SU-DHL-6 (cell line): ENCODE results near the gene RFTN1.
A peak's percentile ranks its signal among the peaks of the same experiment; 100 is the strongest.

Experiments
- H2AFZ ChIP-seq: fragments of 200-600 bp; sonication (generic); 2 replicates; pipeline ENCODE4 v1.6.1; 2014; ENCODE audit warnings: low read depth, mild to moderate bottlenecking, moderate library complexity, mixed read lengths, antibody characterized with exemption, low read length; ENCODE audit not compliant: severe bottlenecking
- H3F3A ChIP-seq: fragments of 200-600 bp; shearing (Covaris generic); 2 replicates; pipeline ENCODE4 v1.6.0; 2016; ENCODE audit warnings: antibody characterized with exemption, mild to moderate bottlenecking; ENCODE audit not compliant: insufficient read depth
- H3K27ac ChIP-seq: fragments of 200-600 bp; sonication (generic); 2 replicates; pipeline ENCODE4 v1.5.1; 2016; ENCODE audit warnings: low read depth, mild to moderate bottlenecking, low read length, moderate library complexity, mixed read lengths
- H3K27me3 ChIP-seq: fragments of 200-600 bp; sonication (generic), shearing (Covaris generic); 2 replicates; pipeline ENCODE4 v1.6.0; 2014; ENCODE audit warnings: mild to moderate bottlenecking, low read length
- H3K36me3 ChIP-seq: fragments of 200-600 bp; sonication (generic); 2 replicates; pipeline ENCODE4 v1.6.1; 2014; ENCODE audit warnings: mild to moderate bottlenecking, low read length, mixed read lengths
- H3K4me2 ChIP-seq: fragments of 300-600, 200-600 bp; shearing (Covaris generic), sonication (generic); 2 replicates; pipeline ENCODE4 v1.6.0; 2014; ENCODE audit warnings: low read length, low read depth, mild to moderate bottlenecking; ENCODE audit not compliant: poor library complexity, severe bottlenecking
- H3K4me3 ChIP-seq: fragments of 200-600 bp; sonication (generic); 2 replicates; pipeline ENCODE4 v1.5.1; 2014; ENCODE audit warnings: antibody characterized with exemption, low read length, mild to moderate bottlenecking, mixed read lengths; ENCODE audit not compliant: insufficient read depth, poor library complexity, severe bottlenecking
- H3K79me2 ChIP-seq: fragments of 200-600 bp; sonication (generic); 2 replicates; pipeline ENCODE4 v1.6.1; 2014; ENCODE audit warnings: mild to moderate bottlenecking, low read length, moderate library complexity; ENCODE audit not compliant: insufficient read depth
- H3K9ac ChIP-seq: fragments of 200-600 bp; sonication (generic); 2 replicates; pipeline ENCODE4 v1.7.0; 2014; ENCODE audit warnings: mild to moderate bottlenecking, low read length
- H3K9me2 ChIP-seq: fragments of 200-600 bp; sonication (generic); replicated peaks from 2 replicates; pipeline ENCODE4 v1.6.1; 2014; ENCODE audit warnings: low read length; ENCODE audit not compliant: insufficient read depth
- H3K9me3 ChIP-seq: fragments of 200-600 bp; sonication (generic); 2 replicates; pipeline ENCODE4 v1.6.1; 2014; ENCODE audit warnings: low read length, mixed read lengths; ENCODE audit not compliant: insufficient read depth
- H4K20me1 ChIP-seq: fragments of 200-600 bp; sonication (generic); 2 replicates; pipeline ENCODE4 v1.6.1; 2014; ENCODE audit warnings: low read depth, mild to moderate bottlenecking, antibody characterized with exemption, low read length, moderate library complexity, mixed read lengths
- EZH2phosphoT487 ChIP-seq: fragments of 200-600 bp; sonication (generic), shearing (Covaris generic); conservative IDR thresholded peaks from 2 replicates; pipeline ENCODE4 v1.6.1; 2018; ENCODE audit warnings: mild to moderate bottlenecking, antibody characterized with exemption, low read length, moderate library complexity, mixed read lengths
- TF ChIP-seq, protein P1 (sequence below): fragments of 200-600 bp; sonication (generic); IDR thresholded peaks from one replicate; pipeline ENCODE4 v1.5.1; 2017; ENCODE audit warnings: antibody characterized with exemption, mild to moderate bottlenecking, low read length, moderate library complexity; ENCODE audit not compliant: insufficient read depth, poor library complexity, severe bottlenecking

Gene RFTN1

DNA sequence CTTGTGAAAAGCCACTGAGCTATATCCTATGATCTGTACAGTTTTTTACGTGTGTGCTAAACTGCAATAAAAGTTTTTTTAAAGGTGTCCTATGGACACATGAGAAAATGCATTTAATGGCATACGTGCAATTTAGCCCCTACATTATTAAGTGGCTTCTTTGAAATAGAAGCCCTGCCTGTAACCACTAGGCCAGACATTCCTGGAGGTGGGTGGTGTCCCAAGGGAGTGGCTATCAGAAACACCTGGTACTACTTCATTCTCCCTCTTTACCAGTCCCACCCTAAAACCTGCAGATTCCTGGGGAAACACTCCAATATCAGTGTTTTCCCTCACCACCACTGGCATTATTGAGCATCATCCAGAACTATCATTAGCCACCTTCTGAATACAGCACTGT lies 148.5 kb downstream of the RFTN1 start:
- peaks cover 78% of the 10 kb centered on the region for H3K79me2 ChIP-seq
- no peaks in the 10 kb centered on the region for H4K20me1 ChIP-seq
- peaks cover 55% of the 10 kb centered on the region for H3K36me3 ChIP-seq
- no peaks in the 10 kb centered on the region for H3K9me3 ChIP-seq
- no peak overlapping the region for H3K9ac ChIP-seq
- H3F3A ChIP-seq, result peaks cover 10% of the 10 kb centered on the region; the same call in 1 of the 2 replicates
- H3K4me2 ChIP-seq, result no peak overlapping the region
- peak overlapping the region; percentile 51; the same call in 1 of the 2 replicates for H3K27ac ChIP-seq
- TF ChIP-seq, protein P1, sequence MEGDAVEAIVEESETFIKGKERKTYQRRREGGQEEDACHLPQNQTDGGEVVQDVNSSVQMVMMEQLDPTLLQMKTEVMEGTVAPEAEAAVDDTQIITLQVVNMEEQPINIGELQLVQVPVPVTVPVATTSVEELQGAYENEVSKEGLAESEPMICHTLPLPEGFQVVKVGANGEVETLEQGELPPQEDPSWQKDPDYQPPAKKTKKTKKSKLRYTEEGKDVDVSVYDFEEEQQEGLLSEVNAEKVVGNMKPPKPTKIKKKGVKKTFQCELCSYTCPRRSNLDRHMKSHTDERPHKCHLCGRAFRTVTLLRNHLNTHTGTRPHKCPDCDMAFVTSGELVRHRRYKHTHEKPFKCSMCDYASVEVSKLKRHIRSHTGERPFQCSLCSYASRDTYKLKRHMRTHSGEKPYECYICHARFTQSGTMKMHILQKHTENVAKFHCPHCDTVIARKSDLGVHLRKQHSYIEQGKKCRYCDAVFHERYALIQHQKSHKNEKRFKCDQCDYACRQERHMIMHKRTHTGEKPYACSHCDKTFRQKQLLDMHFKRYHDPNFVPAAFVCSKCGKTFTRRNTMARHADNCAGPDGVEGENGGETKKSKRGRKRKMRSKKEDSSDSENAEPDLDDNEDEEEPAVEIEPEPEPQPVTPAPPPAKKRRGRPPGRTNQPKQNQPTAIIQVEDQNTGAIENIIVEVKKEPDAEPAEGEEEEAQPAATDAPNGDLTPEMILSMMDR, result no peak
- no peaks in the 10 kb centered on the region for H3K27me3 ChIP-seq
- no peak overlapping the region for H3K4me3 ChIP-seq
- H3K9me2 ChIP-seq, result no peaks in the 10 kb centered on the region
- H2AFZ ChIP-seq, result no peak overlapping the region

DNA sequence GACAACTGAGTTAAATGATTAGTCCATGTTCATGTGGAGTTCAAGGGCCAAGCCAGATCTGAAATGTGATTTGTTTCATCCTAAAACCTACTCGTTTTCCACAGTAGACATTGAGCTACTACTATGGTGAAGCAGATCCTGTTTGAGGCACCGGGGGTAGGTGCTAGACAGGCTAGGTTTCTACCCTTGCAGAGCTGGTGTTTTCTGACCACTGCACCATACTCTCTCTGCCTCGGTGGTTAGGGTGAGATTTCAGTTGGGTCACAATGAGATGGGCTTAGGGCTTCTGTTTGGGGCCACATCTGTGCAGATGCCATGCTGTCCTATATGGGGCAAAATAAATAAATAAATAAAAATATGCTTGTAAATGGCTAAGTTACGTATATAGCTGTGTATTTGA lies 149.2 kb downstream of the RFTN1 start:
- Histone ChIP-seq H3K36me3 (peaks cover 52% of the 10 kb centered on the region), H2AFZ (no peak overlapping the region), H3K27ac (no peak overlapping the region), H3K9me2 (no peaks in the 10 kb centered on the region), H3K9me3 (no peaks in the 10 kb centered on the region), H4K20me1 (no peaks in the 10 kb centered on the region), H3K27me3 (no peaks in the 10 kb centered on the region), H3K4me3 (no peak overlapping the region), H3K4me2 (no peak overlapping the region), H3K79me2 (peaks cover 77% of the 10 kb centered on the region), H3K9ac (no peak overlapping the region), H3F3A (peaks cover 8% of the 10 kb centered on the region; the same call in 1 of the 2 replicates)
- TF ChIP-seq, protein P1, result no peak

DNA sequence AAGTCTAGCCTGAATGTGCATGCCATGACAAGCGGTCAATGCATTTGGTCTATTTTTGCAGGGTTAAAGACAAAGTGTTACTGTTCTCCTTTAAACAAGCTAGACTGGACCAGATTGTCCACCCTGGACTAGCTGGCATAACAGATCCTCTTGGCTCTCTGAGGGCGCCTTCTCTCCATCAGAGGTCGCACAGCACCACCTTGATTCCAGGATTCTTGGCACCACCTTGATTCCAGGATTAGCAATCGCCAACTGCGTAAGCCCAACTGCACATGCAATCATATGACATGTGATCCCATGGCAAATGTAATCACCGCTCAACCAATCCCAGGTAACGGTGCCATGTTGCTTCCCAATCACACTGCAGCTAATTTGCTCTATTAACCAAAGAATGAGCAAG lies 149.9 kb downstream of the RFTN1 start:
- Histone ChIP-seq H3K9ac (no peak overlapping the region), H3K4me3 (no peak overlapping the region), H2AFZ (no peak overlapping the region), H3K79me2 (peaks cover 84% of the 10 kb centered on the region), H3K9me2 (no peaks in the 10 kb centered on the region), H3K9me3 (no peaks in the 10 kb centered on the region), H4K20me1 (no peaks in the 10 kb centered on the region), H3K27me3 (no peaks in the 10 kb centered on the region), H3K4me2 (no peak overlapping the region), H3K36me3 (peaks cover 49% of the 10 kb centered on the region), H3F3A (peaks cover 8% of the 10 kb centered on the region; the same call in 1 of the 2 replicates), H3K27ac (no peak overlapping the region)
- no peak for TF ChIP-seq EZH2phosphoT487

DNA sequence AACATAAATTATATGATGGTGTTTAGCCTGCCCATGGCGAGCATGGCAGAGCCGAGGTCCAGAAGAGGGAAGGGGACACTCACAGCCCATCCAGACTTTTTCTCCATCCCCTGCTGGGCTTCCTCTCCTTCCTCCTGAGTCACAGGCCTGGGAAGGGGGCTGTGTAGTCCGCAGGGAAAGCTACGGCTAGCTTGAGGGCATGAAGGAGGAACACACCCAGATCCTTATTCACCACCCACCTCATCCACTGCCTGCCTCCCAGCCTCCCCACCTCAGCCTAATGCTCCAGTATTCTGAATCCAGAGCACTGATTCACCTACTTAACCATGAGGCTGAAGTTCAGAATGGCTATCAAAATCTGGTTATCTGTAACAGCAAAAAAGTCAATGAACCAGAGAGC lies 150.7 kb downstream of the RFTN1 start:
- H3K27me3 ChIP-seq, result no peaks in the 10 kb centered on the region
- no peak overlapping the region for H3K4me3 ChIP-seq
- H2AFZ ChIP-seq, result no peak overlapping the region
- H3K9ac ChIP-seq, result no peak overlapping the region
- H3K9me2 ChIP-seq, result no peaks in the 10 kb centered on the region
- H4K20me1 ChIP-seq, result no peaks in the 10 kb centered on the region
- peaks cover 83% of the 10 kb centered on the region for H3K79me2 ChIP-seq
- no peak overlapping the region for H3K4me2 ChIP-seq
- H3K9me3 ChIP-seq, result no peaks in the 10 kb centered on the region
- H3K27ac ChIP-seq, result no peak overlapping the region
- peaks cover 56% of the 10 kb centered on the region for H3K36me3 ChIP-seq
- TF ChIP-seq EZH2phosphoT487, result no peak
- TF ChIP-seq, protein P1, result no peak
- H3F3A ChIP-seq, result peaks cover 8% of the 10 kb centered on the region; the same call in 1 of the 2 replicates
